Osteoblast (primary cell): ENCODE data around the gene DEDD. TPM values are rescaled to one million over a fixed set of nuclear protein-coding genes. Genes with fewer than 3 reads are reported as not detected.

ENCODE experiments used
- DNase-seq: peaks from one replicate; pipeline ENCODE4 v3.0.0; 2011; ENCODE audit warnings: low spot score, mixed read lengths; ENCODE audit not compliant: insufficient read length; ENCODE audit errors: missing footprints
- H2AFZ ChIP-seq: 2 replicates; pipeline ENCODE4 v1.6.0; 2011; ENCODE audit warnings: mild to moderate bottlenecking, low read length
- H3K27ac ChIP-seq: 2 replicates; pipeline ENCODE4 v1.5.1; 2011; ENCODE audit warnings: mild to moderate bottlenecking, low read depth, low read length, moderate library complexity
- H3K27me3 ChIP-seq: 2 replicates; pipeline ENCODE4 v1.6.0; 2012; ENCODE audit warnings: mild to moderate bottlenecking, control low read depth, inconsistent platforms, low read length, moderate library complexity; ENCODE audit not compliant: insufficient read depth
- H3K36me3 ChIP-seq: 2 replicates; pipeline ENCODE4 v1.5.1; 2011; ENCODE audit warnings: mild to moderate bottlenecking, low read length, control low read depth, moderate library complexity; ENCODE audit not compliant: insufficient read depth
- H3K4me1 ChIP-seq: 2 replicates; pipeline ENCODE4 v1.5.1; 2011; ENCODE audit warnings: mild to moderate bottlenecking, low read length, control low read depth, moderate library complexity; ENCODE audit not compliant: insufficient read depth
- H3K4me2 ChIP-seq: 2 replicates; pipeline ENCODE4 v1.6.0; 2011; ENCODE audit warnings: mild to moderate bottlenecking, low read length; ENCODE audit not compliant: insufficient read depth
- H3K4me3 ChIP-seq: fragments of 200-600 bp; sonication (generic); 3 replicates; pipeline ENCODE4 v1.5.1; 2012; ENCODE audit warnings: mild to moderate bottlenecking, low read length, inconsistent platforms; ENCODE audit not compliant: insufficient read depth
- H3K79me2 ChIP-seq: 2 replicates; pipeline ENCODE4 v1.6.0; 2012; ENCODE audit warnings: mild to moderate bottlenecking, low read length, control low read depth, inconsistent platforms; ENCODE audit not compliant: insufficient read depth
- H3K9me3 ChIP-seq: 2 replicates; pipeline ENCODE4 v1.5.1; 2011; ENCODE audit warnings: low read depth, low read length, control low read depth
- H4K20me1 ChIP-seq: 2 replicates; pipeline ENCODE4 v1.6.0; 2012; ENCODE audit warnings: mild to moderate bottlenecking, low read length, control low read depth; ENCODE audit not compliant: insufficient read depth
- CTCF ChIP-seq: IDR thresholded peaks from 2 replicates; pipeline ENCODE4 v1.5.1; 2011; ENCODE audit warnings: mild to moderate bottlenecking, low read depth, low read length, moderate library complexity; ENCODE audit errors: extremely low read depth
- total RNA-seq: library from RNA; depleted of rRNA; stranded (reverse); fragments of >200 nt; gene quantifications from 2 replicates; pipeline ENCODE4 v1.2.3, GENCODE V29; 2012

The DEDD gene
- total RNA-seq, 1 donor, result 36.6 TPM

- no peak overlapping the region for H3K4me3 ChIP-seq
- H3K9me3 ChIP-seq, result no peaks in the 10 kb centered on the region
- no peaks in the 10 kb centered on the region for H3K27me3 ChIP-seq
- DNase-seq, result peak; percentile 98
- H3K36me3 ChIP-seq, result no peaks in the 10 kb centered on the region
- peak overlapping the region; percentile 69 for H2AFZ ChIP-seq
- peak overlapping the region; percentile 80 for H3K27ac ChIP-seq
- H4K20me1 ChIP-seq, result no peaks in the 10 kb centered on the region
- H3K4me2 ChIP-seq, result peak overlapping the region; percentile 16
- no peaks in the 10 kb centered on the region for H3K79me2 ChIP-seq
- TF ChIP-seq CTCF, result no peak
- H3K4me1 ChIP-seq, result peaks cover 38% of the 10 kb centered on the region
Observed at GRCh38 chr1:161082996-161083747, 49.3 kb downstream of the DEDD start.

DNA sequence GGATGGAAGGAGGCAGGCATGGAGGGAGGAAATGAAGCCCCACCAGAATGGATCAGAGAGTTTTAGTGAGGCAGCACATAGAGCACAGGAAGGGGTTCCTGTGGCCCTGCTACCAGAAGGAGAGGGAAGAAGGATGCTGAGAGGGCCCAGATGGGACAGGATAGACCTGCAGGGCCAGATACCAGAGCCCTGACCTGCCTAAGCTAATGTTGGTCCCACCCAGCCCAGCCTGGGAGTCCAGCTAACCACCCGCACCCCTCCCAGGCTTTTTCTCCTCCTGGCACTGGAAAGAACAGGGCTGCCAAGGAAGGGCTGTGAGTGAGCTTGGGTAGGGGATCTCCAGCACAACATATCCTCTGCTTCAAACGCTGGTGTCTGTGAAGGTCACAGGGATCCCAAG is 50.0 kb downstream of the DEDD start:
- Histone ChIP-seq H3K36me3 (no peaks in the 10 kb centered on the region), H3K27me3 (no peaks in the 10 kb centered on the region), H3K79me2 (no peaks in the 10 kb centered on the region), H4K20me1 (no peaks in the 10 kb centered on the region), H3K9me3 (no peaks in the 10 kb centered on the region), H2AFZ (no peak overlapping the region), H3K4me1 (peaks cover 38% of the 10 kb centered on the region), H3K4me3 (no peak overlapping the region), H3K4me2 (no peak overlapping the region), H3K27ac (peak overlapping the region; percentile 80)
- no peak for TF ChIP-seq CTCF
- DNase-seq, result no peak

DNA sequence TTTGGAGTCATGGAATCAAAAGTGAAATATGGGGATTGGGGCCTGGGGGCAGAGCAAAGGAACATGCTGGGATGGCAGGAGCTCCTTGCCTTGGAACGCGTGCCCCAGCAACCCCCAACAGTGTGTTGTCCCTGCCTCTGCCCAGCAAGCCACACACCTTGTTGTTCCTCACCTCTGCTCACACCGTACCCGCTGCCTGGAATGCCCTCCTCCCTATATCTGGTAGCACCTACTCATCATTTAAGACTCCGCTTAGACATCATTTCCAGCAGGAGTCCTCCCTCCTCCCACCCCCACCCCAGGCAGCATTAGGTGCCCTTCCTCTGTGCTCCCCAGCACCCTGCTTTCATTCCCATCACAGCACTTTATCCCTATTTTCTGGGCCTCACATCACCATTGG is 50.9 kb downstream of the DEDD start:
- Histone ChIP-seq H3K27me3 (no peaks in the 10 kb centered on the region), H3K79me2 (no peaks in the 10 kb centered on the region), H3K4me3 (no peak overlapping the region), H3K4me1 (peaks cover 38% of the 10 kb centered on the region), H3K4me2 (no peak overlapping the region), H3K27ac (no peak overlapping the region), H3K9me3 (no peaks in the 10 kb centered on the region), H2AFZ (no peak overlapping the region), H4K20me1 (no peaks in the 10 kb centered on the region), H3K36me3 (no peaks in the 10 kb centered on the region)
- DNase-seq, result no peak
- TF ChIP-seq CTCF, result no peak

- Histone ChIP-seq H3K36me3 (no peaks in the 10 kb centered on the region), H2AFZ (peak overlapping the region; percentile 66), H3K4me2 (no peak overlapping the region), H3K9me3 (no peaks in the 10 kb centered on the region), H3K4me3 (no peak overlapping the region), H3K27me3 (no peaks in the 10 kb centered on the region), H3K27ac (peak overlapping the region; percentile 5), H3K79me2 (no peaks in the 10 kb centered on the region), H4K20me1 (no peaks in the 10 kb centered on the region), H3K4me1 (peaks cover 38% of the 10 kb centered on the region)
- peak; percentile 78 for DNase-seq
- no peak for TF ChIP-seq CTCF
Observed at GRCh38 chr1:161080441-161081405, 51.7 kb downstream of the DEDD start.
